ENCODE data around the gene TBK1.

The TBK1 gene

GRCh38 chr12:64501486-64501885 lies 49.6 kb downstream of the TBK1 start:
- Histone ChIP-seq H3K9ac (ENCODE audit: low read depth, low read length) (no peak overlapping the region), H3K4me2 (ENCODE audit: insufficient read depth, low read length) (no peak overlapping the region), H3K79me2 (ENCODE audit: insufficient read depth, low read length) (no peaks in the 10 kb centered on the region), H4K20me1 (ENCODE audit: insufficient read depth, low read length) (no peaks in the 10 kb centered on the region), H3K9me3 (ENCODE audit: insufficient read depth, low read length, severe bottlenecking) (no peaks in the 10 kb centered on the region), H3K4me1 (ENCODE audit: insufficient read depth, low read length) (no peaks in the 10 kb centered on the region), H3K36me3 (ENCODE audit: insufficient read depth, low read length) (peaks cover 39% of the 10 kb centered on the region), H2AFZ (ENCODE audit: low read depth, low read length) (no peak overlapping the region), H3K27ac (ENCODE audit: low read length) (no peak overlapping the region), H3K4me3 (ENCODE audit: low read depth in 1 of 2, low read length in 2 of 2) (no peak overlapping the region), H3K27me3 (ENCODE audit: insufficient read depth, low read length, poor library complexity) (no peaks in the 10 kb centered on the region)
- TF ChIP-seq EZH2 (IDR thresholded peaks at IDR 0.05; ENCODE audit: borderline replicate concordance, low read depth, low read length, severe bottlenecking) (no peak), CTCF (IDR thresholded peaks at IDR 0.05; ENCODE audit: borderline replicate concordance, extremely low read depth, low read length, poor library complexity, severe bottlenecking) (no peak)
- no peak for ATAC-seq (ENCODE audit: insufficient read depth, low read depth)
- DNase-seq, result no peak

GRCh38 chr12:64506955-64507354 lies 55.0 kb downstream of the TBK1 start:
- Histone ChIP-seq H3K4me3 (ENCODE audit: low read depth in 1 of 2, low read length in 2 of 2) (no peak overlapping the region), H3K4me1 (ENCODE audit: insufficient read depth, low read length) (peaks cover 3% of the 10 kb centered on the region; the same call in 1 of the 2 replicates), H3K27me3 (ENCODE audit: insufficient read depth, low read length, poor library complexity) (no peaks in the 10 kb centered on the region), H2AFZ (ENCODE audit: low read depth, low read length) (no peak overlapping the region), H4K20me1 (ENCODE audit: insufficient read depth, low read length) (no peaks in the 10 kb centered on the region), H3K36me3 (ENCODE audit: insufficient read depth, low read length) (no peaks in the 10 kb centered on the region; the same call in 1 of the 2 replicates), H3K79me2 (ENCODE audit: insufficient read depth, low read length) (no peaks in the 10 kb centered on the region), H3K27ac (ENCODE audit: low read length) (no peak overlapping the region), H3K4me2 (ENCODE audit: insufficient read depth, low read length) (no peak overlapping the region), H3K9me3 (ENCODE audit: insufficient read depth, low read length, severe bottlenecking) (no peaks in the 10 kb centered on the region), H3K9ac (ENCODE audit: low read depth, low read length) (no peak overlapping the region)
- ATAC-seq (ENCODE audit: insufficient read depth, low read depth) (no peak), DNase-seq (no peak)
- TF ChIP-seq CTCF (IDR thresholded peaks at IDR 0.05; ENCODE audit: borderline replicate concordance, extremely low read depth, low read length, poor library complexity, severe bottlenecking) (no peak), EZH2 (IDR thresholded peaks at IDR 0.05; ENCODE audit: borderline replicate concordance, low read depth, low read length, severe bottlenecking) (no peak)

- peak; percentile 56; the same call in 1 of the 3 replicates for ATAC-seq (ENCODE audit: insufficient read depth, low read depth)
- Histone ChIP-seq H3K27me3 (ENCODE audit: insufficient read depth, low read length, poor library complexity) (no peaks in the 10 kb centered on the region), H4K20me1 (ENCODE audit: insufficient read depth, low read length) (no peaks in the 10 kb centered on the region), H3K79me2 (ENCODE audit: insufficient read depth, low read length) (no peaks in the 10 kb centered on the region), H2AFZ (ENCODE audit: low read depth, low read length) (no peak overlapping the region), H3K36me3 (ENCODE audit: insufficient read depth, low read length) (no peaks in the 10 kb centered on the region), H3K27ac (ENCODE audit: low read length) (no peak overlapping the region), H3K9ac (ENCODE audit: low read depth, low read length) (no peak overlapping the region), H3K4me3 (ENCODE audit: low read depth in 1 of 2, low read length in 2 of 2) (no peak overlapping the region), H3K9me3 (ENCODE audit: insufficient read depth, low read length, severe bottlenecking) (no peaks in the 10 kb centered on the region), H3K4me1 (ENCODE audit: insufficient read depth, low read length) (peaks cover 3% of the 10 kb centered on the region; the same call in 1 of the 2 replicates), H3K4me2 (ENCODE audit: insufficient read depth, low read length) (no peak overlapping the region)
- TF ChIP-seq CTCF (IDR thresholded peaks at IDR 0.05; ENCODE audit: borderline replicate concordance, extremely low read depth, low read length, poor library complexity, severe bottlenecking), result no peak
- TF ChIP-seq EZH2 (IDR thresholded peaks at IDR 0.05; ENCODE audit: borderline replicate concordance, low read depth, low read length, severe bottlenecking), result no peak
- DNase-seq, result no peak
Measured at GRCh38 chr12:64510667-64511066, 58.7 kb downstream of the TBK1 start.

- no peak for DNase-seq
- Histone ChIP-seq H3K4me1 (ENCODE audit: insufficient read depth, low read length) (peaks cover 29% of the 10 kb centered on the region), H3K9ac (ENCODE audit: low read depth, low read length) (no peak overlapping the region), H3K4me2 (ENCODE audit: insufficient read depth, low read length) (no peak overlapping the region), H4K20me1 (ENCODE audit: insufficient read depth, low read length) (no peaks in the 10 kb centered on the region), H3K27ac (ENCODE audit: low read length) (no peak overlapping the region), H3K4me3 (ENCODE audit: low read depth in 1 of 2, low read length in 2 of 2) (no peak overlapping the region), H3K27me3 (ENCODE audit: insufficient read depth, low read length, poor library complexity) (no peaks in the 10 kb centered on the region), H3K79me2 (ENCODE audit: insufficient read depth, low read length) (no peaks in the 10 kb centered on the region), H2AFZ (ENCODE audit: low read depth, low read length) (0 out of 2 replicates have a peak overlapping the region, but pooled peaks have one; percentile 9), H3K9me3 (ENCODE audit: insufficient read depth, low read length, severe bottlenecking) (no peaks in the 10 kb centered on the region), H3K36me3 (ENCODE audit: insufficient read depth, low read length) (no peaks in the 10 kb centered on the region)
- no peak for ATAC-seq (ENCODE audit: insufficient read depth, low read depth)
- TF ChIP-seq EZH2 (IDR thresholded peaks at IDR 0.05; ENCODE audit: borderline replicate concordance, low read depth, low read length, severe bottlenecking) (no peak), CTCF (IDR thresholded peaks at IDR 0.05; ENCODE audit: borderline replicate concordance, extremely low read depth, low read length, poor library complexity, severe bottlenecking) (no peak)
Measured at GRCh38 chr12:64518396-64518795, 66.5 kb downstream of the TBK1 start.
